Nephron progenitor cell (in vitro differentiated cells): Measurements from ENCODE around the gene CARD14.

Experiments used
- DNase-seq: peaks from one replicate; pipeline ENCODE4 v3.0.0; 2021
- H3K27ac Mint-ChIP-seq: 2 replicates; pipeline ENCODE4 v1.8.0; 2021; ENCODE audit warnings: mild to moderate bottlenecking, moderate library complexity, mixed read lengths
- H3K27me3 Mint-ChIP-seq: 2 replicates; pipeline ENCODE4 v1.8.0; 2021; ENCODE audit warnings: mild to moderate bottlenecking, low read depth, mixed read lengths; ENCODE audit not compliant: poor library complexity
- H3K36me3 Mint-ChIP-seq: 2 replicates; pipeline ENCODE4 v1.8.0; 2021; ENCODE audit warnings: low read depth, mixed read lengths
- H3K4me1 Mint-ChIP-seq: 2 replicates; pipeline ENCODE4 v1.8.0; 2021; ENCODE audit warnings: mixed read lengths
- H3K4me3 Mint-ChIP-seq: 2 replicates; pipeline ENCODE4 v1.8.0; 2021; ENCODE audit warnings: mild to moderate bottlenecking, moderate library complexity, mixed read lengths
- H3K9me3 Mint-ChIP-seq: 2 replicates; pipeline ENCODE4 v1.8.0; 2021; ENCODE audit warnings: mild to moderate bottlenecking, moderate library complexity, mixed read lengths
- CTCF ChIP-seq: fragments of 200-600 bp; sonication (generic); IDR thresholded peaks from 2 replicates; pipeline ENCODE4 v1.5.0; 2021; ENCODE audit warnings: antibody characterized with exemption

CARD14 gene

GRCh38 chr17:80182845-80183223, 13.0 kb downstream of the CARD14 start:
- Mint-ChIP-seq H3K9me3 (no peaks in the 10 kb centered on the region), H3K4me1 (peaks cover 36% of the 10 kb centered on the region), H3K36me3 (no peaks in the 10 kb centered on the region), H3K4me3 (no peak overlapping the region), H3K27ac (no peak overlapping the region), H3K27me3 (peaks cover 2% of the 10 kb centered on the region)
- no peak for TF ChIP-seq CTCF
- DNase-seq = no peak

- peaks cover 2% of the 10 kb centered on the region for H3K27me3 Mint-ChIP-seq
- TF ChIP-seq CTCF = no peak
- H3K9me3 Mint-ChIP-seq = no peaks in the 10 kb centered on the region
- no peak for DNase-seq
- H3K36me3 Mint-ChIP-seq = no peaks in the 10 kb centered on the region
- no peak overlapping the region for H3K4me3 Mint-ChIP-seq
- no peak overlapping the region for H3K27ac Mint-ChIP-seq
- peaks cover 36% of the 10 kb centered on the region for H3K4me1 Mint-ChIP-seq
Observed at GRCh38 chr17:80183581-80184422, 14.0 kb downstream of the CARD14 start.

GRCh38 chr17:80184423-80184714, 14.5 kb downstream of the CARD14 start:
- Mint-ChIP-seq H3K27ac (no peak overlapping the region), H3K27me3 (no peaks in the 10 kb centered on the region)

GRCh38 chr17:80185968-80186367, 16.1 kb downstream of the CARD14 start:
- Mint-ChIP-seq H3K9me3 (no peaks in the 10 kb centered on the region), H3K4me1 (peaks cover 54% of the 10 kb centered on the region), H3K27me3 (peaks cover 5% of the 10 kb centered on the region), H3K4me3 (no peak overlapping the region), H3K27ac (no peak overlapping the region), H3K36me3 (no peaks in the 10 kb centered on the region)
- no peak for DNase-seq
- TF ChIP-seq CTCF = no peak

More at GRCh38 chr17:80184423-80184714, 14.5 kb downstream of the CARD14 start:
- TF ChIP-seq CTCF = no peak
- H3K4me3 Mint-ChIP-seq = no peak overlapping the region
- no peak for DNase-seq
- no peaks in the 10 kb centered on the region for H3K9me3 Mint-ChIP-seq
- H3K4me1 Mint-ChIP-seq = peaks cover 41% of the 10 kb centered on the region
- H3K36me3 Mint-ChIP-seq = no peaks in the 10 kb centered on the region

- no peak for TF ChIP-seq CTCF
- Mint-ChIP-seq H3K36me3 (no peaks in the 10 kb centered on the region), H3K27ac (no peak overlapping the region), H3K27me3 (peaks cover 5% of the 10 kb centered on the region), H3K4me3 (no peak overlapping the region), H3K9me3 (no peaks in the 10 kb centered on the region), H3K4me1 (peaks cover 60% of the 10 kb centered on the region)
- no peak for DNase-seq
Observed at GRCh38 chr17:80187090-80187489, 17.3 kb downstream of the CARD14 start.

DNA sequence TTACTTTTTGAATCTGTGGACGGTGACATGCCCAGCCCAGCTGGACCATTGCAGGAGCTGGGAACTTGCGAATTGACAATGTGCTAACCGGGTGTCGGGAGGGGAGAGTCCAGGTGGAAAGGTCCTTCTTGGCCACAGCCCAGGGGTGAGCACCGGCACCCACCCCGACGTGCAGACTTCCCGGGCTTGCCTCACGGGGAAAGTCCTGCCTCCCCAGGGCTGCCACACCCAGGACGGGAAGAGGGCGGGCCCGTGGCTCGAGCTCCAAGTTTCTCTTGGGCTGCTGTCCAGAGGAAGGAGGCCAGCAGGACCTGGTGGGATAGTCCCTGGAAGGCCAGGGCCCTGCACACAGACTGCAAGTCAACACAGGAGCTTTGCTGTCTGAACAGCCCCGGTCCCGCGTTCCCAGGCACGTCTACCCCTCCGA, 17.7 kb downstream of the CARD14 start:
- Mint-ChIP-seq H3K36me3 (no peaks in the 10 kb centered on the region), H3K9me3 (no peaks in the 10 kb centered on the region), H3K27me3 (peaks cover 5% of the 10 kb centered on the region), H3K4me1 (peaks cover 62% of the 10 kb centered on the region), H3K27ac (no peak overlapping the region), H3K4me3 (no peak overlapping the region)
- no peak for DNase-seq
- no peak for TF ChIP-seq CTCF
